Fibroblast of lung (primary cell): ENCODE data around the gene PILRA. TPM values are rescaled to one million over a fixed set of nuclear protein-coding genes. Genes with fewer than 3 reads are reported as not detected.

ENCODE experiments used
- DNase-seq, 2 donors: peaks; one replicate each; pipeline versions ENCODE4 v3.0.0 to v3.0.0-alpha.2; 2010; ENCODE audit warnings: low read depth in 2 of 2
- H2AFZ ChIP-seq: 2 replicates; pipeline ENCODE4 v1.5.1; 2012; ENCODE audit warnings: low read length, control low read depth, inconsistent platforms
- H3K27ac ChIP-seq: 2 replicates; pipeline ENCODE4 v1.5.1; 2011; ENCODE audit warnings: low read length, control low read depth; ENCODE audit not compliant: insufficient read depth
- H3K27me3 ChIP-seq: 2 replicates; pipeline ENCODE4 v1.5.1; 2011; ENCODE audit warnings: mild to moderate bottlenecking, low read length; ENCODE audit not compliant: control insufficient read depth, insufficient read depth
- H3K36me3 ChIP-seq: 2 replicates; pipeline ENCODE4 v1.5.1; 2011; ENCODE audit warnings: low read length; ENCODE audit not compliant: control insufficient read depth, insufficient read depth
- H3K4me1 ChIP-seq: 2 replicates; pipeline ENCODE4 v1.5.1; 2011; ENCODE audit warnings: low read length; ENCODE audit not compliant: control insufficient read depth, insufficient read depth; ENCODE audit errors: extremely low read depth
- H3K4me2 ChIP-seq: 2 replicates; pipeline ENCODE4 v1.5.1; 2011; ENCODE audit warnings: low read length, control low read depth; ENCODE audit not compliant: insufficient read depth; ENCODE audit errors: extremely low read depth
- H3K4me3 ChIP-seq, 4 experiments: fragments of 200-600 bp in 1 of 4; sonication (generic) in 1 of 4; replicated peaks in 1 of 4; 2 replicates each; pipeline ENCODE4 v1.5.1; 2011 to 2016; ENCODE audit warnings: low read length in 4 of 4, low read depth in 3 of 4, mild to moderate bottlenecking in 3 of 4, control low read depth in 2 of 4, inconsistent platforms in 1 of 4, mixed read lengths in 1 of 4; ENCODE audit not compliant: insufficient read depth in 1 of 4; ENCODE audit errors: control extremely low read depth in 1 of 4
- H3K79me2 ChIP-seq: 2 replicates; pipeline ENCODE4 v1.5.1; 2012; ENCODE audit warnings: mild to moderate bottlenecking, low read length, inconsistent platforms; ENCODE audit not compliant: control insufficient read depth, insufficient read depth
- H3K9ac ChIP-seq: 2 replicates; pipeline ENCODE4 v1.5.1; 2011; ENCODE audit warnings: mild to moderate bottlenecking, low read length, control low read depth; ENCODE audit not compliant: insufficient read depth
- H3K9me3 ChIP-seq: 2 replicates; pipeline ENCODE4 v1.5.1; 2012; ENCODE audit warnings: low read depth, low read length; ENCODE audit not compliant: control insufficient read depth, insufficient read depth
- H4K20me1 ChIP-seq: 2 replicates; pipeline ENCODE4 v1.5.1; 2011; ENCODE audit warnings: low read length; ENCODE audit not compliant: control insufficient read depth, insufficient read depth; ENCODE audit errors: extremely low read depth
- CTCF ChIP-seq, 2 donors: IDR thresholded peaks in 1 of 2; conservative IDR thresholded peaks in 1 of 2; 1 replicate in 1 of 2; 2 replicates in 1 of 2; pipeline ENCODE4 v1.5.1; 2011 to 2012; ENCODE audit warnings: low read length in 2 of 2, control low read depth in 1 of 2, inconsistent platforms in 1 of 2, low read depth in 1 of 2, mild to moderate bottlenecking in 1 of 2
- EZH2 ChIP-seq: IDR thresholded peaks from 2 replicates; pipeline ENCODE4 v1.5.1; 2012; ENCODE audit warnings: low read length, control low read depth, mild to moderate bottlenecking; ENCODE audit errors: missing control alignments
- polyA plus RNA-seq, 2 donors: library from polyadenylated mRNA; depleted of rRNA in 1 of 2; stranded (reverse) in 1 of 2; unstranded in 1 of 2; fragments of >200 nt; gene quantifications; 2 replicates each; pipeline ENCODE4 v1.2.1, GENCODE V29; 2011 to 2012; ENCODE audit warnings: missing spikeins in 1 of 2
- total RNA-seq: library from RNA; depleted of rRNA; stranded (reverse); fragments of >200 nt; gene quantifications from 2 replicates; pipeline ENCODE4 v1.2.1, GENCODE V29; 2014

The PILRA gene
- total and polyA plus RNA-seq, 2 donors (not counting 1 experiment from before 2014, with no cell fraction given): 0.15 to 0.33 TPM

- no peaks in the 10 kb centered on the region for H3K79me2 ChIP-seq
- no peak for DNase-seq
- no peak overlapping the region for H3K4me3 ChIP-seq
- no peaks in the 10 kb centered on the region for H3K36me3 ChIP-seq
- no peaks in the 10 kb centered on the region for H4K20me1 ChIP-seq
- no peak overlapping the region for H3K9ac ChIP-seq
- no peak overlapping the region for H3K4me2 ChIP-seq
- H2AFZ ChIP-seq: no peak overlapping the region
- no peak for TF ChIP-seq EZH2
- no peak for TF ChIP-seq CTCF (conservative IDR thresholded peaks at IDR 0.05 in 1 of 2, IDR thresholded peaks at IDR 0.05 in 1 of 2; ENCODE audit: low read depth in 1 of 2, low read length in 2 of 2)
- no peak overlapping the region for H3K27ac ChIP-seq
- H3K4me1 ChIP-seq: no peaks in the 10 kb centered on the region
- H3K9me3 ChIP-seq: no peaks in the 10 kb centered on the region
- peaks cover 4% of the 10 kb centered on the region for H3K27me3 ChIP-seq
These were observed 17.2 kb downstream of the PILRA start for GRCh38 chr7:100390286-100391009.

- H3K9ac ChIP-seq: no peak overlapping the region
- no peak overlapping the region for H3K4me2 ChIP-seq
- no peak overlapping the region for H3K4me3 ChIP-seq
- H3K36me3 ChIP-seq: no peaks in the 10 kb centered on the region
- H3K27me3 ChIP-seq: peaks cover 6% of the 10 kb centered on the region
- no peaks in the 10 kb centered on the region for H3K4me1 ChIP-seq
- H3K27ac ChIP-seq: no peak overlapping the region
- H4K20me1 ChIP-seq: no peaks in the 10 kb centered on the region
- H3K9me3 ChIP-seq: no peaks in the 10 kb centered on the region
- H2AFZ ChIP-seq: no peak overlapping the region
- TF ChIP-seq CTCF (conservative IDR thresholded peaks at IDR 0.05 in 1 of 2, IDR thresholded peaks at IDR 0.05 in 1 of 2; ENCODE audit: low read depth in 1 of 2, low read length in 2 of 2) (no peak), EZH2 (no peak)
- no peak for DNase-seq
- H3K79me2 ChIP-seq: no peaks in the 10 kb centered on the region
These were observed 20.1 kb downstream of the PILRA start for GRCh38 chr7:100393233-100393905.

- no peaks in the 10 kb centered on the region for H3K79me2 ChIP-seq
These were observed 20.8 kb downstream of the PILRA start for GRCh38 chr7:100394077-100394476.

More at GRCh38 chr7:100394077-100394476, 20.8 kb downstream of the PILRA start:
- no peak for TF ChIP-seq EZH2
- TF ChIP-seq CTCF (conservative IDR thresholded peaks at IDR 0.05 in 1 of 2, IDR thresholded peaks at IDR 0.05 in 1 of 2; ENCODE audit: low read depth in 1 of 2, low read length in 2 of 2): no peak
- no peaks in the 10 kb centered on the region for H3K36me3 ChIP-seq
- no peak overlapping the region for H3K4me3 ChIP-seq
- H3K27me3 ChIP-seq: peaks cover 6% of the 10 kb centered on the region
- no peak for DNase-seq
- H3K27ac ChIP-seq: no peak overlapping the region
- no peaks in the 10 kb centered on the region for H4K20me1 ChIP-seq
- no peak overlapping the region for H3K9ac ChIP-seq
- H3K4me2 ChIP-seq: no peak overlapping the region
- no peaks in the 10 kb centered on the region for H3K4me1 ChIP-seq
- no peak overlapping the region for H2AFZ ChIP-seq
- H3K9me3 ChIP-seq: no peaks in the 10 kb centered on the region
